Coronary artery (tissue), 2 donors: ENCODE measurements around the gene ZNF362.
"Not testable (repeated sequence)": the region's sequence is repeated elsewhere in the genome, so short reads cannot be mapped to it uniquely, and the experiment has no call there.

Experiments
- DNase-seq: peaks from one replicate; pipeline ENCODE4 v3.0.0-alpha.2; 2017; ENCODE audit warnings: low spot score
- H3K27ac ChIP-seq, 2 donors: fragments of 200-600 bp; sonication (generic); one replicate each; pipeline ENCODE4 v1.5.1; 2016 to 2019
- H3K4me3 ChIP-seq: fragments of 200-600 bp; sonication (generic); 2 replicates; pipeline ENCODE4 v1.5.1; 2016; ENCODE audit warnings: mild to moderate bottlenecking, moderate library complexity
- TF ChIP-seq, protein P1 (sequence below): fragments of 200-600 bp; sonication (generic); IDR thresholded peaks from one replicate; pipeline ENCODE4 v1.5.1; 2019; ENCODE audit warnings: antibody characterized with exemption

Gene ZNF362

DNA sequence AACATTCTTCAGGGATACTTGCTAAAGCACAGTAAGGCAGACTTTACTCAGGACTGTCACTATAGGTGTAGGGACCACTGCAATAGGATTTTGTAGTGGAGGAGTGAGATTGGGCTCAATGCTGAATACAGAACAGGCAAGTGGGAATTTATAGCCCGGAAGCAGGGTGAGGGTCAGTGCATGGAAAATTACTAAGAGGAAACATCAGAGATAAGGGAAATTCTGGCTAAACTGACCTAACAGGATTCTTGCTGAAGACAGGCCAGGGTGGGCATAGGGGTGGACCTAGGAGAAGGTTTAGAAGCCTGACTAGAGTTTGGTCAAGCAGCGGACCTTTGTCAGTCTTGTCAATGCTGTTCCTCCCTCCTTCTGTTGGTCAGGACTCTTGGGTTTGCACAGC is 20.8 kb upstream of the ZNF362 start:
- TF ChIP-seq, protein P1, sequence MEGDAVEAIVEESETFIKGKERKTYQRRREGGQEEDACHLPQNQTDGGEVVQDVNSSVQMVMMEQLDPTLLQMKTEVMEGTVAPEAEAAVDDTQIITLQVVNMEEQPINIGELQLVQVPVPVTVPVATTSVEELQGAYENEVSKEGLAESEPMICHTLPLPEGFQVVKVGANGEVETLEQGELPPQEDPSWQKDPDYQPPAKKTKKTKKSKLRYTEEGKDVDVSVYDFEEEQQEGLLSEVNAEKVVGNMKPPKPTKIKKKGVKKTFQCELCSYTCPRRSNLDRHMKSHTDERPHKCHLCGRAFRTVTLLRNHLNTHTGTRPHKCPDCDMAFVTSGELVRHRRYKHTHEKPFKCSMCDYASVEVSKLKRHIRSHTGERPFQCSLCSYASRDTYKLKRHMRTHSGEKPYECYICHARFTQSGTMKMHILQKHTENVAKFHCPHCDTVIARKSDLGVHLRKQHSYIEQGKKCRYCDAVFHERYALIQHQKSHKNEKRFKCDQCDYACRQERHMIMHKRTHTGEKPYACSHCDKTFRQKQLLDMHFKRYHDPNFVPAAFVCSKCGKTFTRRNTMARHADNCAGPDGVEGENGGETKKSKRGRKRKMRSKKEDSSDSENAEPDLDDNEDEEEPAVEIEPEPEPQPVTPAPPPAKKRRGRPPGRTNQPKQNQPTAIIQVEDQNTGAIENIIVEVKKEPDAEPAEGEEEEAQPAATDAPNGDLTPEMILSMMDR = no peak
- Histone ChIP-seq H3K27ac (no peak overlapping the region), H3K4me3 (no peak overlapping the region)
- no peak for DNase-seq

DNA sequence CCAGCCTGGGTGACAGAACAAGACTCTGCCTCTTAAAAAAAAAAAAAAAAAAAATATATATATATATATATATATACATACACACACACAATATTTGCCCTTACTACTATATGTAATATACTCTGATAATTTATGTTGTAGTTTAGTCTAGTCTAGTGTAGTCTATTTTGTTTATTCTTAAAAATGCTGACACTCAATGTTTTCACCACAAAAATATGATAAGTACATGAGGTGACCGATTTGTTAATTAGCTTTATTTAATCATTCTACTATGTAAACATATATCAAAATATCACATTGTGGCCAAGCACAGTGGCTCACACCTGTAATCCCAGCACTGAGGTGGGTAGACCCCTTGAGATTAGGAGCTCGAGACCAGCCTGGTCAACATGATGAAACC is 19.8 kb upstream of the ZNF362 start:
- no peak for DNase-seq
- H3K4me3 ChIP-seq = no peak overlapping the region
- H3K27ac ChIP-seq = no peak overlapping the region
- TF ChIP-seq, protein P1 = no peak

DNA sequence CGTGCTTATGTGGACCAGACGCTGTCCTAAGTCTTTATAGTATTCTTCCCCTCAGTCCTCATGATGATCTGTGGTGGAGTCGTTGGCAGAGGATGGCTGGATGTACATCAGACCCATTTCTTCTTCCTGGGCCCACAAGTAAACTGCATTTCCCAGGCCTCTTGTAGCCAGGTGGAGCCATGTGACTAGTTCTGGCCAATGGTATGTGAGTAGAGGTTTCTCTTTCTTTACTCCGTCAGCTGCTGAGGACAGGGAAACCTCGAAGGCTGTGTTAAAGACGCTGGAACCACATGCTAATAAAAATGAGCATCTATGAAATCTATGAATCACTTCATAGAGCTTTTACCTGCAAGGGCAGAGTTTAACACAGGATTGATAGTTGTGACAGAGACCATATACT is 18.7 kb upstream of the ZNF362 start:
- no peak for DNase-seq
- no peak overlapping the region for H3K4me3 ChIP-seq
- TF ChIP-seq, protein P1 = no peak
- H3K27ac ChIP-seq = no peak overlapping the region

DNA sequence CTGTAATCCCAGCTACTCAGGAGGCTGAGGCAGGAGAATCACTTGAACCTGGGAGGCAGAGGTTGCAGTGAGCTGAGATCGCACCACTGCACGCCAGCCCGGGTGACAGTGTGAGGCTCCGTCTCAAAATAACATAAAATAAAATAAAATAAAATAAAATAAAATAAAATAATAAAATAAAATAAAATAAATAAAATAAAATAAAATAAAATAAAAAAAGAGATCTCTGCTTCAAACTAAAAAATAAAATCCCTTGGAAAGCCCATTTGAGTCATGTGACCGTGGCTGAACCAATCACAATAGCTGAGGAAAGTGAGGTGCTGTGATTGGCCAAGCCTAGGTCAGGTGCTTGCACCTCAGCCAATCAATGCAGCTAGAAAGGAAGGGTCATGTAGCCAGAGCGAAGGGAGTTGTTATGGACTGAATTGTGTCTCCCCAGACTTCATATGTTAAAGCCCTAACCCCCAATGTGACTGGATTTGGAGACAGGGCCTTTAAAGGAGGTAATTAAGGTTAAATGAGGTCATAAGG is 18.0 kb upstream of the ZNF362 start:
- not testable (repeated sequence) for H3K4me3 ChIP-seq, DNase-seq, H3K27ac ChIP-seq

DNA sequence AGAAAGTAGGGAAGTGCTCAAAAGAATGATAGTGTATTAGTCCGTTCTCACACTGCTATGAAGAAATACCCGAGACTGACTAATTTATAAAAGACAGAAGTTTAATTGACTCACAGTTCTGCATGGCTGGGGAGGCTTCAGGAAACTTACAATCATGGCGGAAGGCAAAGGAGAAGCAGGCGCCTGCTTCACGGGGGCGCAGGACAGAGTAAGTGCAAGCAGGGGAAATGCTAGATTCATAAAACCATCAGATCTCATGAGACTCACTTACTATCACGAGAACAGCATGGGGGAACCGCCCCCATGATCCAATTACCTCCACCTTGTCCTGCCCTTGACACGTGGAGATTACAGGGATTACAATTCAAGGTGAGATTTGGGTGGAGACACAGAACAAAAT is 16.9 kb upstream of the ZNF362 start:
- DNase-seq, H3K27ac ChIP-seq, H3K4me3 ChIP-seq: not testable (repeated sequence)

DNA sequence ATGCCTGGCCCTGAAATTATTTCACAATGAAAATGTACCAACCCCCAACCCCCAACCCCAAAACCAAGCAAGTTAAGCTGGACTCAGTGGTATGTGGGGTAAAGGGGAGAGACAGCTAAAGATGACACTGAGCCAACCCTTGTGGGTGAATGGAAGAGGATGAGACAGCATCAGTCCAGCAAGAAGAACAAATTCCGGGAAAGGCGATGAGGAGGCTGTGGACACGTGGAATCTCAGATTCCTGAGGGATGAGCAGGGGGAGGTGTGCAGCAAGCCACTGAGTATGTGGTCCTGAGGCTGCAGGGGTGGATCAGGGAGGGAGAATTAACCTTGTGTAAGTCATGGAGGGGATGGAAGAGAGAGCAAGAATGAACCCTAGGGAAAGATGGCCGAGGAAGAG is 14.4 kb upstream of the ZNF362 start:
- DNase-seq = no peak
- TF ChIP-seq, protein P1 = no peak
- Histone ChIP-seq H3K4me3 (no peak overlapping the region), H3K27ac (no peak overlapping the region)

DNA sequence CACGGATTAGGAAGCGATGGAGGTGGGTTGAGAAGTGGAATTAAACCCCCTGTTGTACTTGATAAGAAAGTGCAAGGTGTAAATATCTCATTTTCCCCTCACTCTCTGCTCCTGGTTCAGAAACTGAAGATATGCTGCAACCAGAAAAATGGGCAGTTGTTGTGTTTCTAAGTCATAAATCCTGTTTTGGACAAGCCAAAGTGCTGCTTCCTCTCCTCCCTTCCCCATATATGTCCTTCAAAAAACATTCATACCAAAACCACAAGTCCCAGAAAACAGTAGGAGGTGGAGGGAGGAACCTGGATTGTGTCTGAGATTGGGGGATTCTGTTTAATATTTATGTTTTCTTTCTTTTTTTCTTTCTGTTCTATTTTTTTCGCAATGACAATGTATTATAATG is 13.6 kb upstream of the ZNF362 start:
- TF ChIP-seq, protein P1 = no peak
- DNase-seq = no peak
- Histone ChIP-seq H3K4me3 (no peak overlapping the region), H3K27ac (no peak overlapping the region)

DNA sequence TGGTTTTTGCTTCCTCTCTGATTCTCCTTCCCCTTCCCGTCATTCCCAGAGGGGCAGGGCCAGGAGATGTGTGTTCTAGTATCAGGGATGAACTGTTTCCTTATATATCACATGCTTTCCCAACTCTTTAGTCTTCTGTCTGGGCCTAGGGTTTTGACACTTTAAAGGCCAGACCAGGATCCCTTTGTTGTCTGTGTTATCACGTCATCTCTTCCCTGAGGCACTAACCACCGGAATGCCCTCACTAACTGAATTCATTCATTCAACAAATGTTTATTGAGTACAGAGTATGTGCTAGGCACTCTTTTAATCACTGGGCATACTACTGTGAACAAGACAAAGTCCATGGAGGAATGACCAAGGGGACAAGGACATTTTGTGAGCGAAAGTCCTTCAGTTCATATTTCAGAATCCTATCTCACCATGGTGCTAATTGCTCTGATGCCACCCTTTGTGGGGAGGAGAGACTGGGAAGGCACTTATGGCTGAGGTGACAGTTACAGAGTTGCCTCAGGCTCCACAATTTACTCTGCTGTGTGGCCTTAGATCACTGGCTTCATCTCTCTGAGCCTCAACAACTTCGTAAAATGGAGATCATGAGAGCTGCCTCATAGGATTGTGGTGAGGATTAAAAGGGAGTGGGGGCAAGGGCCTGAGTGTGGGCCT is 12.0 kb upstream of the ZNF362 start:
- no peak overlapping the region for H3K4me3 ChIP-seq
- no peak for DNase-seq
- H3K27ac ChIP-seq = no peak overlapping the region
- TF ChIP-seq, protein P1 = no peak
